HFF-Myc (cell line): ENCODE results near the gene LSP1.

ENCODE experiments used
- DNase-seq: peaks from one replicate; pipeline ENCODE4 v3.0.0-alpha.2; 2011; ENCODE audit warnings: low read depth; ENCODE audit errors: extremely low read depth
- H3K4me3 ChIP-seq: replicated peaks from 2 replicates; pipeline ENCODE4 v1.5.1; 2011; ENCODE audit warnings: low read depth, mild to moderate bottlenecking, control low read depth, low read length
- CTCF ChIP-seq: IDR thresholded peaks from 2 replicates; pipeline ENCODE4 v1.5.1; 2012; ENCODE audit warnings: mild to moderate bottlenecking, low read depth, low read length, control low read depth; ENCODE audit errors: missing control alignments

The LSP1 gene

DNA sequence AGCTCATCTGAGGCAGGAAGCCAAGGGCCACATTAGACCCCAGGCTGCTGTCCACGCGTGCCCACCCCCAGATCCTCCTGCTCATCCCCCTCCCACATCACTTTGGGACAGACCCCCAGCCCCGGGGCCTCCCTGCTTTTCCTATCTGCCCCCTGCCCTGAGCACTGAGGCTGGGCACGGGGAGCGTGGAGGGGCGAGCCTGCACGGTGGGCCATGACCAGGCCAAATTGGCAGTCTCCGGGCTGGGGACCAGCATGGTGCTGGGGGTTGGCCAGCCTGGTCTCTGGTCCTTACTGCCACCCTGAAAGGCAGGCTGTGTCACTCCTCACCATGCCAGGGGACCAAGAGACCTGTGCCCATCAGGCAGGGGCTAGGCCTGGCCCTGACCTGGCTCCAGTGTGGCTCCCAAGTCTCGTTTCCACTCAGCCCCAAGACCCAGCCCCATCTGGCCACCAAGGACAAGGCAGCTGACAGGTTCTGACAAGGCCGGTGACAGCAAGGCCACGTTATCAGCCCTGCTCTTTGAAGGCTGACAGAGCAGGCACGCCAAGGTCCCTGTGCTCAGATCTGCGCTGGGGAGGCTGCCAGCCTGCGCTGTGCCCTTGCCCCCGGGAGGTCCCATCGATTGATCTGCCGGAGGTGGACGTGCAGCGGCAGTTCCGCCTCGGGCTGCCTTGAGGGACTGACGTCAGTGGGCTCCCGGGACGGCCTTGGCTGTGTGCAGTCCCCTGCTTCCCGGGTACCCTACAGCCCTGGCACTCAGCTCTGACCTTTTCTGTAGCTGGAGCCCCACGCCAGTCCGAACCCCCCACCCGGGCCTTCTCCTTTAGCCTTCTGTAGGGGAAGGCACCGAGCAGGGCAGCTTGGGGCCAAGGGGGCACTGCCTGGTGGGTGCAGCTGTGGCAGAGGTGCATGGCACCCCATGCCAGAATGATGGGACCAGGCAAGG, 10.5 kb upstream of the LSP1 start:
- TF ChIP-seq CTCF = no peak
- DNase-seq = no peak
- no peak overlapping the region for H3K4me3 ChIP-seq

- H3K4me3 ChIP-seq = no peak overlapping the region
- DNase-seq = no peak
- TF ChIP-seq CTCF = no peak
Measured at GRCh38 chr11:1843098-1843473, 9.8 kb upstream of the LSP1 start.

DNA sequence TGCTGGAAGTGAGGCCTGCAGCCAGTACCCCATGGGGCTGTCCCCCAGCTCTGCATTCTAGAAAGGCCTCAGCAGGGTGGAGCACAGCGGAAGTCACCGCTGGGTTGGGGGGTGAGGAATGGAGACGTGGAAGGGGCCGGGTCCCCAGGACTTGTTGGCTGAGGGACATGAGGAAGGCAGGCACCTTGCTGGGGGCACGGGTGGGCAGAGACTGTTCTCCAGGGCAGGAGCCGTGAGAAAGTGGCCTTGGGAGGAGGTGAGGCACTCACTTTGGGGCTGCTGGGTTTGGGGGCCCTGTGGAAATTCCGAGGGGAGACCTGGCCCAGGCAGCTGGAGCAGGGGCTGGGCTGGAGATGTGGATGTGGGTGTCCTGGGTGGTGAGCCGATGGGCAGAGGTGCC, 9.1 kb upstream of the LSP1 start:
- no peak overlapping the region for H3K4me3 ChIP-seq
- no peak for TF ChIP-seq CTCF
- DNase-seq = no peak

GRCh38 chr11:1844221-1845094, 8.4 kb upstream of the LSP1 start:
- no peak for DNase-seq
- H3K4me3 ChIP-seq = no peak overlapping the region
- no peak for TF ChIP-seq CTCF

- H3K4me3 ChIP-seq = no peak overlapping the region
- DNase-seq = no peak
- TF ChIP-seq CTCF = no peak
Measured at GRCh38 chr11:1845095-1845429, 7.8 kb upstream of the LSP1 start.

GRCh38 chr11:1845561-1846452, 7.1 kb upstream of the LSP1 start:
- DNase-seq = no peak
- H3K4me3 ChIP-seq = no peak overlapping the region
- TF ChIP-seq CTCF = no peak
